OCI-LY7 (cell line): ENCODE data around the gene RAB35. TPM values are rescaled to one million over a fixed set of nuclear protein-coding genes. Genes with fewer than 3 reads are reported as not detected.
A peak's percentile ranks its signal among the peaks of the same experiment; 100 is the strongest.

Source experiments
- BruUV-seq: library from RNA; stranded (reverse); fragments of 400-500 nt; replicated peaks from 2 replicates; lab custom pipeline; 2021; lab: Mats Ljungman, UMichigan
- CTCF ChIA-PET: fragments of 300-600 bp; sonication (Branson Sonifier 250); formaldehyde crosslinking; loops from one replicate; lab custom pipeline; 2022; ENCODE audit warnings: antibody characterized with exemption; ENCODE audit not compliant: unreplicated experiment; lab: Charles Lee
- POLR2A ChIA-PET: fragments of 300-600 bp; sonication (Branson Sonifier 250); formaldehyde crosslinking; loops from one replicate; lab custom pipeline; 2022; ENCODE audit warnings: antibody characterized with exemption; lab: Charles Lee
- DNase-seq: peaks from one replicate; pipeline ENCODE4 v3.0.0-alpha.2; 2015; ENCODE audit warnings: low spot score
- H2AFZ ChIP-seq: fragments of 200-600 bp; sonication (generic), shearing (Covaris generic); 2 replicates; pipeline ENCODE4 v1.6.1; 2014; ENCODE audit warnings: mild to moderate bottlenecking, antibody characterized with exemption, low read length, moderate library complexity
- H3K27ac ChIP-seq: fragments of 200-600 bp; sonication (generic); 2 replicates; pipeline ENCODE4 v1.5.1; 2014; ENCODE audit warnings: mixed run types, low read depth, mild to moderate bottlenecking, moderate library complexity, low read length, inconsistent platforms; ENCODE audit not compliant: poor library complexity, severe bottlenecking
- H3K36me3 ChIP-seq: fragments of 200-600 bp; sonication (generic); 2 replicates; pipeline ENCODE4 v1.6.1; 2014; ENCODE audit warnings: mild to moderate bottlenecking, antibody characterized with exemption, low read length, moderate library complexity, mixed read lengths; ENCODE audit not compliant: insufficient read depth
- H3K4me1 ChIP-seq: fragments of 200-600 bp; sonication (generic); 2 replicates; pipeline ENCODE4 v1.5.1; 2014; ENCODE audit warnings: mild to moderate bottlenecking, low read length; ENCODE audit not compliant: insufficient read depth, poor library complexity, severe bottlenecking
- H3K4me2 ChIP-seq: fragments of 200-600 bp; sonication (generic); 2 replicates; pipeline ENCODE4 v1.6.1; 2014; ENCODE audit warnings: mild to moderate bottlenecking, low read length
- H3K4me3 ChIP-seq: fragments of 200-600 bp; sonication (generic); 2 replicates; pipeline ENCODE4 v1.5.1; 2014; ENCODE audit warnings: mild to moderate bottlenecking, low read depth, low read length; ENCODE audit not compliant: poor library complexity, severe bottlenecking
- H3K79me2 ChIP-seq: fragments of 200-600 bp; sonication (generic); 2 replicates; pipeline ENCODE4 v1.6.1; 2016; ENCODE audit warnings: low read depth, mild to moderate bottlenecking, low read length, moderate library complexity, mixed read lengths; ENCODE audit not compliant: insufficient read depth
- H3K9me2 ChIP-seq: fragments of 200-600 bp; sonication (generic); 2 replicates; pipeline ENCODE4 v1.6.1; 2016; ENCODE audit warnings: mild to moderate bottlenecking, low read length, mixed read lengths; ENCODE audit not compliant: insufficient read depth
- H3K9me3 ChIP-seq: fragments of 200-600 bp; sonication (generic); 2 replicates; pipeline ENCODE4 v1.6.1; 2014; ENCODE audit warnings: mild to moderate bottlenecking, mixed run types, low read length, mixed read lengths
- H4K20me1 ChIP-seq: fragments of 200-600 bp; sonication (generic); 2 replicates; pipeline ENCODE4 v1.6.1; 2014; ENCODE audit warnings: mild to moderate bottlenecking, antibody characterized with exemption, low read length, moderate library complexity, mixed read lengths; ENCODE audit not compliant: insufficient read depth
- EZH2phosphoT487 ChIP-seq: fragments of 200-600 bp; sonication (generic); IDR thresholded peaks from 2 replicates; pipeline ENCODE4 v1.6.1; 2018; ENCODE audit warnings: low read depth, borderline replicate concordance, mild to moderate bottlenecking, mixed run types, antibody characterized with exemption, low read length, moderate library complexity, mixed read lengths
- intact Hi-C: fragments of 100-400 bp; cut with micrococcal nuclease; formaldehyde crosslinking; loops from one replicate; pipeline ENCODE4 v1.10.0; 2022; ENCODE audit not compliant: unreplicated experiment
- total RNA-seq, 2 experiments: library from RNA; depleted of rRNA in 1 of 2; stranded (reverse); fragments of >200 nt in 1 of 2; shearing (Covaris generic) in 1 of 2; gene quantifications; 2 replicates each; pipeline ENCODE4 v1.2.3, GENCODE V29; 2014 to 2022
- TF ChIP-seq, protein P1 (sequence below): fragments of 200-600 bp; sonication (generic); conservative IDR thresholded peaks from 2 replicates; pipeline ENCODE4 v1.5.1; 2014; ENCODE audit warnings: mild to moderate bottlenecking, antibody characterized with exemption, low read length, moderate library complexity, mixed read lengths

Gene RAB35
- total RNA-seq, 2 experiments from 2014 or later: 42.2 to 85.9 TPM

DNA sequence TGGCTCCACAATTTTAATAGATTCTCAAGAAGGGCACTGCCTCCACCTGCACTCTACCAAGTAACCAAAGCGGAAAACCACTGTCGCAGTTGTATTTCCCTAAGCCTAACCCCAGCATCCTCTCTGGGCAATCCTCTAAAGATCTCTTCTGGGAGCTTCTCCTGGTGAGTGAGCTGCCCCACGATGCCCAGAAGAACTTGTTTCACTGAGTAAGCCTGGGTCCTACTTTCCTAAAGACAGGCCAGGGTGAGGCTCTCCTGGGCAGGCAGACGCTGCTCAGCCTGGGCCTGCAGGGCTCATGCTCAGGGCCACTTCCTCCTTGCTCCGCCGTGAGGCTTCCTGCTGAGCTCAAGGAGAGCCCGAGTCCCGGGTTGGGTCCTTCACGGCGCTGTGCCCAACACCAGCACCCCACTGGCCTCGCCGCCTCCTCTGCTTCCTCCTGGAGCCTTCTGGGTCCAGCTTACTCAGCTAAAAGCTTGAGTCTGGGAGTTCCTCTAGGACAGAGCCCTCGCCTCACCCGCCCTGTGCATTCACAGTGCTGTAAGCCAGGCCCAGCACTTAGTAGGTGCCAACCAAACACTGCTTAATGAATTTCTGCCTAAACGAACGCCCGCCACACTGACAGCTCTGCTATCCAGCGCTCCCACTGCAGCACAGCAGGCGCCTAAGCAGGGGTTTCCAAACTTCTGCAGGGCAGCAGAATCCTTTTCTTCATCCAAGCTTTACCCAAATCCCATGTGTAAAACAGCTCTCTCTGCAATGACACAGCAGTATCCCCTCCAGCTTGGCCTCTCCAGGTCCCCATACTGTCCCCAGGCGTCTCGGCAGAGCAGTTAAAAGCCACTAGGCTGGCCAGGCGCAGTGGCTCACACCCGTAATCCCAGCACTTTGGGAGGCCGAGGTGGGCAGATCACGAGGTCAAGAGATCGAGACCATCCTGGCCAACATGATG, 5.7 kb downstream of the RAB35 start:
- no TSS peak for BruUV-seq
- TF ChIP-seq, protein P1, sequence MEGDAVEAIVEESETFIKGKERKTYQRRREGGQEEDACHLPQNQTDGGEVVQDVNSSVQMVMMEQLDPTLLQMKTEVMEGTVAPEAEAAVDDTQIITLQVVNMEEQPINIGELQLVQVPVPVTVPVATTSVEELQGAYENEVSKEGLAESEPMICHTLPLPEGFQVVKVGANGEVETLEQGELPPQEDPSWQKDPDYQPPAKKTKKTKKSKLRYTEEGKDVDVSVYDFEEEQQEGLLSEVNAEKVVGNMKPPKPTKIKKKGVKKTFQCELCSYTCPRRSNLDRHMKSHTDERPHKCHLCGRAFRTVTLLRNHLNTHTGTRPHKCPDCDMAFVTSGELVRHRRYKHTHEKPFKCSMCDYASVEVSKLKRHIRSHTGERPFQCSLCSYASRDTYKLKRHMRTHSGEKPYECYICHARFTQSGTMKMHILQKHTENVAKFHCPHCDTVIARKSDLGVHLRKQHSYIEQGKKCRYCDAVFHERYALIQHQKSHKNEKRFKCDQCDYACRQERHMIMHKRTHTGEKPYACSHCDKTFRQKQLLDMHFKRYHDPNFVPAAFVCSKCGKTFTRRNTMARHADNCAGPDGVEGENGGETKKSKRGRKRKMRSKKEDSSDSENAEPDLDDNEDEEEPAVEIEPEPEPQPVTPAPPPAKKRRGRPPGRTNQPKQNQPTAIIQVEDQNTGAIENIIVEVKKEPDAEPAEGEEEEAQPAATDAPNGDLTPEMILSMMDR: no peak
- no peak for TF ChIP-seq EZH2phosphoT487
- ChIA-PET CTCF (interaction anchor here (0.7 to 1.1 kb wide), 3 partner anchors 15 to 117 kb away, joined by 3 to 10 read pairs (median 3); no protein-coding TSS in a partner anchor), POLR2A (interaction anchor here (0.8 to 3.9 kb wide), 7 partner anchors 10 to 568 kb away, joined by 3 to 26 read pairs (median 6); partner anchors contain the start of gene RPLP0)
- Histone ChIP-seq H3K79me2 (peaks cover 95% of the 10 kb centered on the region), H4K20me1 (peaks cover 26% of the 10 kb centered on the region), H3K9me2 (no peaks in the 10 kb centered on the region), H3K36me3 (peaks cover 70% of the 10 kb centered on the region), H3K4me2 (peak overlapping the region; percentile 78), H2AFZ (no peak overlapping the region), H3K9me3 (no peaks in the 10 kb centered on the region), H3K27ac (peak overlapping the region; percentile 76), H3K4me1 (peaks cover 45% of the 10 kb centered on the region), H3K4me3 (peak overlapping the region; percentile 45)
- intact Hi-C loops: no loop called here
- DNase-seq: peak; percentile 79

DNA sequence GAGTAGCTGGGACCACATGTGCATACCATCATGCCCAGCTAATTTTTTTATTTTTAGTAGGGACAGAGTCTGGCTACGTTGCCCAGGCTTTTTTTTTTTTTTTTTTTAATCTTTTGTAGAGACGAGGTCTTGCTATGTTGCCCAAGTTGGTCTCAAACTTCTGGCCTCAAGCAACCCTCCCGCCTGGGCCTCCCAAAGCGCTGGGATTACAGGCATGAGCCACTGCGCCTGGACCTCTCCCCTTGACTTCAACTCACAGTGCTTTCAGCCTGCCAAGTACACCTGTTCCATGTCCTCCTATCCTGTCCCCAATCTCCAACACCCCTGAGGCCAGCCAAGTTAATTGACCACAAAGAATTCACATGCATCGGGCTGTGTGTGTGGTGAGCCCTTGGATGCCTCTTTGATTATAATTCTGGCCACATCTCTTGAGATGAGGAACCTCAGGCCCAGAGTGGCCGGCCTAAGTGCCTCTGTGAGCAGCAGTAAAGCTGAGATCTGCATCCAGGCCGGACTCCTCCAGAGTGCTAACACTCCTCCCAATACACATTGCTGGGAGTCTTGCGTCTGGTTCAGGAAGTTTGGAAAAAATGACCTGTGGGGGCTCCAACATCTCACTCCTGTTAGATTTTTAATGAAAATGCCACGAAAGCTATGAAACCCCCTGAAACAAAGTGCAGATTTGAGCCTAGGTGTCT, 6.8 kb downstream of the RAB35 start:
- peak overlapping the region; percentile 45 for H3K4me3 ChIP-seq
- peaks cover 69% of the 10 kb centered on the region for H3K36me3 ChIP-seq
- no peaks in the 10 kb centered on the region for H3K9me3 ChIP-seq
- POLR2A ChIA-PET: interaction anchor here (0.6 to 3.9 kb wide), 5 partner anchors 11 to 313 kb away, joined by 3 to 26 read pairs (median 7); partner anchors contain the start of gene RPLP0
- peaks cover 34% of the 10 kb centered on the region for H3K4me1 ChIP-seq
- H3K27ac ChIP-seq: peak overlapping the region; percentile 76
- H3K9me2 ChIP-seq: no peaks in the 10 kb centered on the region
- peak overlapping the region; percentile 78 for H3K4me2 ChIP-seq
- no peak for DNase-seq
- no peak overlapping the region for H2AFZ ChIP-seq
- H3K79me2 ChIP-seq: peaks cover 92% of the 10 kb centered on the region
- H4K20me1 ChIP-seq: peaks cover 15% of the 10 kb centered on the region; the same call in 1 of the 2 replicates
- intact Hi-C loops: no loop called here
- TF ChIP-seq EZH2phosphoT487: no peak
- TF ChIP-seq, protein P1: no peak
- CTCF ChIA-PET: interaction anchor here (1.1 kb wide), 1 partner anchor 23 kb away, joined by 3 read pairs; no protein-coding TSS in a partner anchor
- BruUV-seq: no TSS peak
